Hepatocyte (in vitro differentiated cells): ENCODE data around the gene SH2B3. TPM values are rescaled to one million over a fixed set of nuclear protein-coding genes. Genes with fewer than 3 reads are reported as not detected.

Experiments
- DNase-seq: peaks from one replicate; pipeline ENCODE4 v3.0.0-alpha.2; 2016; ENCODE audit warnings: low spot score
- H2AFZ ChIP-seq: fragments of 200-600 bp; sonication (generic); 2 replicates; pipeline ENCODE4 v1.6.0; 2016; ENCODE audit warnings: antibody characterized with exemption, mild to moderate bottlenecking
- H3K27ac ChIP-seq: fragments of 200-600 bp; sonication (generic); 2 replicates; pipeline ENCODE4 v1.5.1; 2016; ENCODE audit warnings: mild to moderate bottlenecking
- H3K27me3 ChIP-seq: fragments of 200-600 bp; sonication (generic); 2 replicates; pipeline ENCODE4 v1.6.1; 2016
- H3K36me3 ChIP-seq: fragments of 200-600 bp; sonication (generic); replicated peaks from 2 replicates; pipeline ENCODE4 v1.5.1; 2016; ENCODE audit warnings: low read depth; ENCODE audit not compliant: insufficient read depth
- H3K4me1 ChIP-seq: fragments of 200-600 bp; sonication (generic); 2 replicates; pipeline ENCODE4 v1.5.1; 2016; ENCODE audit warnings: mild to moderate bottlenecking, moderate library complexity; ENCODE audit not compliant: insufficient read depth
- H3K4me2 ChIP-seq: fragments of 200-600 bp; sonication (generic); 2 replicates; pipeline ENCODE4 v1.6.0; 2016
- H3K4me3 ChIP-seq: fragments of 200-600 bp; sonication (generic); 2 replicates; pipeline ENCODE4 v1.5.1; 2016; ENCODE audit warnings: mild to moderate bottlenecking
- H3K79me2 ChIP-seq: fragments of 200-600 bp; sonication (generic); 2 replicates; pipeline ENCODE4 v1.6.0; 2017; ENCODE audit warnings: mild to moderate bottlenecking
- H3K9me2 ChIP-seq: fragments of 200-600 bp; sonication (generic); replicated peaks from 2 replicates; pipeline ENCODE4 v1.6.0; 2017; ENCODE audit warnings: mild to moderate bottlenecking; ENCODE audit not compliant: insufficient read depth
- H3K9me3 ChIP-seq: fragments of 200-600 bp; sonication (generic); 2 replicates; pipeline ENCODE4 v1.5.1; 2016; ENCODE audit warnings: low read depth, mild to moderate bottlenecking
- H4K20me1 ChIP-seq: fragments of 200-600 bp; sonication (generic); 2 replicates; pipeline ENCODE4 v1.6.0; 2016; ENCODE audit warnings: mild to moderate bottlenecking; ENCODE audit not compliant: insufficient read depth, poor library complexity, severe bottlenecking
- CTCF ChIP-seq: fragments of 200-600 bp; sonication (generic); IDR thresholded peaks from 2 replicates; pipeline ENCODE4 v1.5.1; 2016; ENCODE audit warnings: antibody characterized with exemption, mild to moderate bottlenecking; ENCODE audit not compliant: poor library complexity
- EZH2 ChIP-seq: fragments of 200-600 bp; sonication (generic); IDR thresholded peaks from 2 replicates; pipeline ENCODE4 v1.6.1; 2016; ENCODE audit warnings: antibody characterized with exemption, mild to moderate bottlenecking, borderline replicate concordance
- EZH2phosphoT487 ChIP-seq: fragments of 200-600 bp; sonication (generic); IDR thresholded peaks from one replicate; pipeline ENCODE4 v1.6.1; 2018; ENCODE audit warnings: antibody characterized with exemption, mild to moderate bottlenecking, low read depth, moderate library complexity; ENCODE audit not compliant: unreplicated experiment, severe bottlenecking
- WGBS: methylation state at CpG from one replicate; pipeline ENCODE4 v1.1.6; 2016; ENCODE audit warnings: low lambda C conversion rate; ENCODE audit errors: missing lambda C conversion rate; 5-methylcytosine and 5-hydroxymethylcytosine counted together
- polyA plus RNA-seq: library from polyadenylated mRNA; unstranded; fragments of >200 nt; fragmentation: Nextera tagmentation; extraction: Ambion mirVana; gene quantifications from 2 replicates; pipeline ENCODE4 v1.2.1, GENCODE V29; 2016
- total RNA-seq: library from RNA; depleted of rRNA; stranded (reverse); fragments of >200 nt; gene quantifications from 2 replicates; pipeline ENCODE4 v1.2.3, GENCODE V29; 2014

Gene SH2B3
- total and polyA plus RNA-seq, 2 experiments from 2014 or later: 5.3 to 5.5 TPM

GRCh38 chr12:111427417-111428074 lies 21.8 kb downstream of the SH2B3 start:
- Histone ChIP-seq H3K4me2 (no peak overlapping the region), H3K9me2 (no peaks in the 10 kb centered on the region), H4K20me1 (no peaks in the 10 kb centered on the region), H3K79me2 (peaks cover 5% of the 10 kb centered on the region), H3K9me3 (no peaks in the 10 kb centered on the region), H3K27ac (no peak overlapping the region), H3K36me3 (no peaks in the 10 kb centered on the region), H2AFZ (no peak overlapping the region), H3K27me3 (no peaks in the 10 kb centered on the region), H3K4me1 (peaks cover 23% of the 10 kb centered on the region), H3K4me3 (no peak overlapping the region)
- WGBS: 95% methylated on average over 7 of the region's 7 CpGs
- TF ChIP-seq EZH2phosphoT487 (no peak), EZH2 (no peak), CTCF (no peak)
- no peak for DNase-seq

GRCh38 chr12:111428081-111428727 lies 22.5 kb downstream of the SH2B3 start:
- Histone ChIP-seq H3K9me2 (no peaks in the 10 kb centered on the region), H3K79me2 (peaks cover 5% of the 10 kb centered on the region), H2AFZ (no peak overlapping the region), H3K4me3 (no peak overlapping the region), H4K20me1 (no peaks in the 10 kb centered on the region), H3K36me3 (no peaks in the 10 kb centered on the region), H3K27ac (no peak overlapping the region), H3K4me2 (no peak overlapping the region), H3K4me1 (peaks cover 23% of the 10 kb centered on the region), H3K27me3 (no peaks in the 10 kb centered on the region), H3K9me3 (no peaks in the 10 kb centered on the region)
- no peak for TF ChIP-seq CTCF
- TF ChIP-seq EZH2phosphoT487: no peak
- no peak for TF ChIP-seq EZH2
- no peak for DNase-seq
- WGBS: 91% methylated on average over 9 of the region's 9 CpGs

GRCh38 chr12:111428728-111429175 lies 23.0 kb downstream of the SH2B3 start:
- no peaks in the 10 kb centered on the region for H3K36me3 ChIP-seq
- H2AFZ ChIP-seq: no peak overlapping the region
- no peaks in the 10 kb centered on the region for H3K9me2 ChIP-seq
- H3K9me3 ChIP-seq: no peaks in the 10 kb centered on the region
- no peak overlapping the region for H3K4me3 ChIP-seq
- H3K4me2 ChIP-seq: no peak overlapping the region
- WGBS: 93% methylated on average over 16 of the region's 21 CpGs
- H3K79me2 ChIP-seq: peaks cover 5% of the 10 kb centered on the region
- peaks cover 26% of the 10 kb centered on the region for H3K4me1 ChIP-seq
- DNase-seq: no peak
- no peaks in the 10 kb centered on the region for H4K20me1 ChIP-seq
- no peaks in the 10 kb centered on the region for H3K27me3 ChIP-seq
- TF ChIP-seq CTCF (no peak), EZH2 (no peak), EZH2phosphoT487 (no peak)
- no peak overlapping the region for H3K27ac ChIP-seq
